Measurements from ENCODE around the gene AFF3. TPM values are rescaled to one million over a fixed set of nuclear protein-coding genes. Genes with fewer than 3 reads are reported as not detected.

Gene AFF3
- total RNA-seq, 1 experiment from 2014 or later = 0.42 TPM

- Mint-ChIP-seq H3K4me3 (ENCODE audit: unreplicated experiment) (no peak overlapping the region), H3K4me1 (ENCODE audit: insufficient read depth, unreplicated experiment) (no peaks in the 10 kb centered on the region), H3K9me3 (ENCODE audit: unreplicated experiment) (no peaks in the 10 kb centered on the region), H3K27ac (ENCODE audit: low read depth, unreplicated experiment) (no peak overlapping the region), H3K27me3 (ENCODE audit: insufficient read depth, unreplicated experiment) (no peaks in the 10 kb centered on the region), H3K36me3 (ENCODE audit: insufficient read depth, unreplicated experiment) (no peaks in the 10 kb centered on the region)
- DNase-seq (ENCODE audit: unreplicated experiment) = no peak
- no TSS peak for BruUV-seq (replicated peaks)
- intact Hi-C loops (cut with micrococcal nuclease) = no loop called here
- ChIA-PET CTCF (no interaction called here), POLR2A (no interaction called here)
- TF ChIP-seq, protein P1, sequence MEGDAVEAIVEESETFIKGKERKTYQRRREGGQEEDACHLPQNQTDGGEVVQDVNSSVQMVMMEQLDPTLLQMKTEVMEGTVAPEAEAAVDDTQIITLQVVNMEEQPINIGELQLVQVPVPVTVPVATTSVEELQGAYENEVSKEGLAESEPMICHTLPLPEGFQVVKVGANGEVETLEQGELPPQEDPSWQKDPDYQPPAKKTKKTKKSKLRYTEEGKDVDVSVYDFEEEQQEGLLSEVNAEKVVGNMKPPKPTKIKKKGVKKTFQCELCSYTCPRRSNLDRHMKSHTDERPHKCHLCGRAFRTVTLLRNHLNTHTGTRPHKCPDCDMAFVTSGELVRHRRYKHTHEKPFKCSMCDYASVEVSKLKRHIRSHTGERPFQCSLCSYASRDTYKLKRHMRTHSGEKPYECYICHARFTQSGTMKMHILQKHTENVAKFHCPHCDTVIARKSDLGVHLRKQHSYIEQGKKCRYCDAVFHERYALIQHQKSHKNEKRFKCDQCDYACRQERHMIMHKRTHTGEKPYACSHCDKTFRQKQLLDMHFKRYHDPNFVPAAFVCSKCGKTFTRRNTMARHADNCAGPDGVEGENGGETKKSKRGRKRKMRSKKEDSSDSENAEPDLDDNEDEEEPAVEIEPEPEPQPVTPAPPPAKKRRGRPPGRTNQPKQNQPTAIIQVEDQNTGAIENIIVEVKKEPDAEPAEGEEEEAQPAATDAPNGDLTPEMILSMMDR (IDR thresholded peaks at IDR 0.05; ENCODE audit: unreplicated experiment) = no peak
Observed at GRCh38 chr2:99961196-99961913, 181.0 kb downstream of the AFF3 start.

- TF ChIP-seq, protein P1 (IDR thresholded peaks at IDR 0.05; ENCODE audit: unreplicated experiment) = no peak
- intact Hi-C loops (cut with micrococcal nuclease) = no loop called here
- no peak for DNase-seq (ENCODE audit: unreplicated experiment)
- no TSS peak for BruUV-seq (replicated peaks)
- Mint-ChIP-seq H3K27me3 (ENCODE audit: insufficient read depth, unreplicated experiment) (no peaks in the 10 kb centered on the region), H3K4me1 (ENCODE audit: insufficient read depth, unreplicated experiment) (no peaks in the 10 kb centered on the region), H3K4me3 (ENCODE audit: unreplicated experiment) (no peak overlapping the region), H3K36me3 (ENCODE audit: insufficient read depth, unreplicated experiment) (no peaks in the 10 kb centered on the region), H3K9me3 (ENCODE audit: unreplicated experiment) (no peaks in the 10 kb centered on the region), H3K27ac (ENCODE audit: low read depth, unreplicated experiment) (no peak overlapping the region)
- CTCF ChIA-PET = no interaction called here
- POLR2A ChIA-PET = no interaction called here
Observed at GRCh38 chr2:99960790-99961189, 181.6 kb downstream of the AFF3 start.

DNA sequence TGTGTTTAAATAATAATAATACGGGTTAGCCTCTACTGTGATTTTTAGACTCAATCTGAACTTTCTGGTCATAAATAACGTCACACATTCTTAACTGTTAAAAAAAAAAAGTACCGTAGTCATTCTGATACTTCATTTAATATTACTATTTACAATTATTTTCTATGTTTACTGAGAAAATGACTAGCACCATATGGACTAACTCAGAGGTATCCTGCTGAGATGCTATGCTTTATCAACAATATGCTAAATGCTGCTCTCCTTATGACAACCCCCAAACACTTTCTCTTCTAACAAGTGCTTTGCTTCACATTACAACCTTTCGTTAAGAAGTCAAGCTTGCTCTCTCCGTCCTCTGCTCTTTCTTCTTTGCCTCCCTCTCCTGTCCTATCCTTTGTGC lies 182.1 kb downstream of the AFF3 start:
- Mint-ChIP-seq H3K4me1 (ENCODE audit: insufficient read depth, unreplicated experiment) (no peaks in the 10 kb centered on the region), H3K27me3 (ENCODE audit: insufficient read depth, unreplicated experiment) (no peaks in the 10 kb centered on the region), H3K9me3 (ENCODE audit: unreplicated experiment) (no peaks in the 10 kb centered on the region), H3K36me3 (ENCODE audit: insufficient read depth, unreplicated experiment) (no peaks in the 10 kb centered on the region), H3K27ac (ENCODE audit: low read depth, unreplicated experiment) (no peak overlapping the region), H3K4me3 (ENCODE audit: unreplicated experiment) (no peak overlapping the region)
- TF ChIP-seq, protein P1 (IDR thresholded peaks at IDR 0.05; ENCODE audit: unreplicated experiment) = no peak
- BruUV-seq (replicated peaks) = no TSS peak
- DNase-seq (ENCODE audit: unreplicated experiment) = no peak
- CTCF ChIA-PET = no interaction called here
- intact Hi-C loops (cut with micrococcal nuclease) = no loop called here
- POLR2A ChIA-PET = no interaction called here

DNA sequence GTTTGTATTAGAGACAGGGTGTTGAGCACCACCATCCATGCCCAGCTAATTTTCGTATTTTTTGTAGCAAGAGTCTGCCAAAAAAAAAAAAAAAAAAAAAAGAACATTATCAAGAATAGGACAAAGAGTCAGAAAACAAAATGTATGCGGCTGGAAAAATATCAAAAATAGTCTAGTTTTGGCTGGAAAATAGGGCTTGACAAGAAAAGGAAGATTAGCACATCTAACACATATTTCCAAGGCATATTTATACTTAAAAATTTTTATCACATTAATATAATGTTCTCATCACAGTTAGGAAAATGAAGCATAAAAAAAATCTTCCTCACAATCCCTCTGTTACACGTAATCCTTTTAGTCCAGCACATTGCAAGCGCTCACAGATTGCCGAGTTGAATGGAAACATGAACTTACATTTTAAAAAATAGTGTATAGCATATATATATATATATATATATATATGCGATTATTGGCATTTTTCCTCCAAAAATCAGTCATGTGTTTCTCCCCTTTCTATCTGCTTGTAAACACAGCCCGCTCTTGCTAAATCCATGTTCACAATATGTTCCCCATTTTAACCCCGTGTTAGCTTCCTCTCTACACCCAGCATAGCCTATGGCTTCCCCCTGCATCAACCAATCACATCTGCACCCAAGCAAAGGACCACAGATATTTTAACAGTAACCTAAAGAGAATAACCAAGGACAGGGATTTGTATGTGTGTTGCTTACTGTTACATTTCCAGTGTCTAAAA lies 183.0 kb downstream of the AFF3 start:
- no peak overlapping the region for H3K27ac Mint-ChIP-seq (ENCODE audit: low read depth, unreplicated experiment)
- no peak for DNase-seq (ENCODE audit: unreplicated experiment)
- H3K4me1 Mint-ChIP-seq (ENCODE audit: insufficient read depth, unreplicated experiment) = no peaks in the 10 kb centered on the region
- no peaks in the 10 kb centered on the region for H3K27me3 Mint-ChIP-seq (ENCODE audit: insufficient read depth, unreplicated experiment)
- H3K4me3 Mint-ChIP-seq (ENCODE audit: unreplicated experiment) = no peak overlapping the region
- H3K9me3 Mint-ChIP-seq (ENCODE audit: unreplicated experiment) = no peaks in the 10 kb centered on the region
- ChIA-PET POLR2A (no interaction called here), CTCF (no interaction called here)
- TF ChIP-seq, protein P1 (IDR thresholded peaks at IDR 0.05; ENCODE audit: unreplicated experiment) = no peak
- BruUV-seq (replicated peaks) = no TSS peak
- H3K36me3 Mint-ChIP-seq (ENCODE audit: insufficient read depth, unreplicated experiment) = no peaks in the 10 kb centered on the region
- intact Hi-C loops (cut with micrococcal nuclease) = no loop called here
